ENCODE data around the gene LARGE1. TPM values are rescaled to one million over a fixed set of nuclear protein-coding genes. Genes with fewer than 3 reads are reported as not detected.
A peak's percentile ranks its signal among the peaks of the same experiment; 100 is the strongest.

The LARGE1 gene
- total RNA-seq, 1 donor from 2014 or later: 29.5 TPM

DNA sequence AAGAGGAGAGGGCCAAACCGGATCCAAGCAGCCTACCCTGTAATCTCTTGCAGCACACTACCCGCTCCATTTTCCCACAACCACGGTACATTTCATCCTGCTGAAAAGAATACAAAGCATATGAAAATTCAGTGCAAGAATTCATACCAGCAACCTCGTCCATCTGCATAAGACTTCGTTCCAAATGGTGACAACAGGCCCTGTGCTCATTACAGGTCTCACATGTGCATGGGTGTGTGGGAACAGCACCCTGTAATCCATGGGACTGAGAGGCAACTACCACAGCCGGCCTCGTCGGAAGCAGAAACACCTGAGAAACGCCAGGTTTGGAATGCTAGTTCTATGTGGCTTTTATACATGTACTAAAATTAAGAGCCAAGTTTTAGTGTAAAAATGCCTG, 52.3 kb downstream of the LARGE1 start:
- intact Hi-C loops (cut with DNase I): no loop called here
- no peak for DNase-seq (ENCODE audit: extremely low spot score in 2 of 2)
- H3K4me3 ChIP-seq: no peak overlapping the region
- no peaks in the 10 kb centered on the region for H3K27me3 ChIP-seq
- H3K4me1 ChIP-seq: peaks cover 32% of the 10 kb centered on the region
- H3K9me3 ChIP-seq: no peaks in the 10 kb centered on the region
- TF ChIP-seq POLR2AphosphoS5 (IDR thresholded peaks at IDR 0.05; ENCODE audit: insufficient read depth in 1 of 2, low read depth in 1 of 2): no peak
- TF ChIP-seq, protein P1, sequence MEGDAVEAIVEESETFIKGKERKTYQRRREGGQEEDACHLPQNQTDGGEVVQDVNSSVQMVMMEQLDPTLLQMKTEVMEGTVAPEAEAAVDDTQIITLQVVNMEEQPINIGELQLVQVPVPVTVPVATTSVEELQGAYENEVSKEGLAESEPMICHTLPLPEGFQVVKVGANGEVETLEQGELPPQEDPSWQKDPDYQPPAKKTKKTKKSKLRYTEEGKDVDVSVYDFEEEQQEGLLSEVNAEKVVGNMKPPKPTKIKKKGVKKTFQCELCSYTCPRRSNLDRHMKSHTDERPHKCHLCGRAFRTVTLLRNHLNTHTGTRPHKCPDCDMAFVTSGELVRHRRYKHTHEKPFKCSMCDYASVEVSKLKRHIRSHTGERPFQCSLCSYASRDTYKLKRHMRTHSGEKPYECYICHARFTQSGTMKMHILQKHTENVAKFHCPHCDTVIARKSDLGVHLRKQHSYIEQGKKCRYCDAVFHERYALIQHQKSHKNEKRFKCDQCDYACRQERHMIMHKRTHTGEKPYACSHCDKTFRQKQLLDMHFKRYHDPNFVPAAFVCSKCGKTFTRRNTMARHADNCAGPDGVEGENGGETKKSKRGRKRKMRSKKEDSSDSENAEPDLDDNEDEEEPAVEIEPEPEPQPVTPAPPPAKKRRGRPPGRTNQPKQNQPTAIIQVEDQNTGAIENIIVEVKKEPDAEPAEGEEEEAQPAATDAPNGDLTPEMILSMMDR (IDR thresholded peaks at IDR 0.05): no peak
- H3K36me3 ChIP-seq: no peaks in the 10 kb centered on the region
- peak overlapping the region; percentile 79 for H3K27ac ChIP-seq

DNA sequence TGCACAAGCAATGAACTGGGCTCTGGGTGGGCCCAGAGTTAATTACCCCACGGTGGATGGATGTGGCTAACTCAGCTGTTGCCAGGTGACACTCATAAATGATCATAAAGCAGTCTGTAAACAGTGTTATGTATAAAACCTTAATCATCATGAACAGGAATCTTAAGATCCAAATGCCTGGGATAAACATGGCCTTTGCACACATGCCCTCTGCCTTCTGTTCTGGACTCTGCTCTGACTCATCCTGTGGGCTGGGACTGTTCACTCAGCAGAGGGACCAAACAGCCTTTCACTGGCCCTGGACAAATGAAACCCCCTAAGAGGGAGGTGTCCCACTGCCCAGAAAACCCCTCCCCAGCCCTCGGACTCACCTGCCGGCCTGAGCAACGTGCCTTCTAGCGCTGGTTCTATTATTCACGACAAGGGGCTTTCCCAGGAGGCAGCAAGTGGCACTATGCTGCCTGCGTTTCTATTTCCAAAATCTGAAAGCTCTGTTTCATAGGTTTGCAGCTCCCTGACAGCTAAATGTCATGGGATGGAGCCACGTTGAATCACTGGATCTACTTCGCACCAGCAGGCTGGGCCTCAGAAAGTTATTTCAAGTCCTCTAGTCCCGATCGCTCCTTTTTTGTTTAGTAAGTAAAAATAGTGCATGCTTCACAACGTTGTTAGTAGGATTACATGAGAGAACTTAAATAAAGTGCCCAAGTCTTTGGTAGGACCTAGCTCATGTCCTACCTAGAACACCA, 53.0 kb downstream of the LARGE1 start:
- Histone ChIP-seq H3K4me3 (no peak overlapping the region), H3K27me3 (no peaks in the 10 kb centered on the region), H3K36me3 (no peaks in the 10 kb centered on the region), H3K27ac (peak overlapping the region; percentile 79), H3K9me3 (no peaks in the 10 kb centered on the region), H3K4me1 (peaks cover 31% of the 10 kb centered on the region)
- peak in 1 of 2 donors; percentile 52 for TF ChIP-seq POLR2AphosphoS5 (IDR thresholded peaks at IDR 0.05; ENCODE audit: insufficient read depth in 1 of 2, low read depth in 1 of 2)
- TF ChIP-seq POLR2A (IDR thresholded peaks at IDR 0.05): no peak
- TF ChIP-seq, protein P1 (IDR thresholded peaks at IDR 0.05): no peak
- intact Hi-C loops (cut with DNase I): no loop called here
- DNase-seq (ENCODE audit: extremely low spot score in 2 of 2): no peak

DNA sequence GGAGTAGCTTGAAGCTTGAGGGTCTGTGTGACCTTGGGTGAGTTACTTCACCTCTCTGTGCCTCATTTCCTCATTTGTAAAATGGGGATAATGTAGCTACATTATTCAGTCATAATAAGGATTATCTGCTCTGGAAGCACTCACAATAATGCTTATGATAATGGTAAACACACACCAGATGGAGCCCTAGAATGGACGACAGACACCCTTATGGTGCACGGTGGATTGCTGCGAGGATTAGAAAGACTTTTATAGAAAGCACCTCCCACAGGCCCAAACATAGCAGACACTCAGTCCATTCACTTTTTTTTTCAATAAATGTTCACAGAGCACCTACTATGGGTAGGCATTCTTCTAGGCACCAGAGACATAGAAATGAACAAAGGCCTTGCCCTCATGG, 53.8 kb downstream of the LARGE1 start:
- Histone ChIP-seq H3K27me3 (no peaks in the 10 kb centered on the region), H3K27ac (peak overlapping the region; percentile 79), H3K9me3 (no peaks in the 10 kb centered on the region), H3K36me3 (no peaks in the 10 kb centered on the region), H3K4me1 (peaks cover 31% of the 10 kb centered on the region), H3K4me3 (no peak overlapping the region)
- no peak for DNase-seq (ENCODE audit: extremely low spot score in 2 of 2)
- intact Hi-C loops (cut with DNase I): no loop called here
- TF ChIP-seq POLR2AphosphoS5 (IDR thresholded peaks at IDR 0.05; ENCODE audit: insufficient read depth in 1 of 2, low read depth in 1 of 2): no peak
- no peak for TF ChIP-seq POLR2A (IDR thresholded peaks at IDR 0.05)
- TF ChIP-seq, protein P1 (IDR thresholded peaks at IDR 0.05): no peak

DNA sequence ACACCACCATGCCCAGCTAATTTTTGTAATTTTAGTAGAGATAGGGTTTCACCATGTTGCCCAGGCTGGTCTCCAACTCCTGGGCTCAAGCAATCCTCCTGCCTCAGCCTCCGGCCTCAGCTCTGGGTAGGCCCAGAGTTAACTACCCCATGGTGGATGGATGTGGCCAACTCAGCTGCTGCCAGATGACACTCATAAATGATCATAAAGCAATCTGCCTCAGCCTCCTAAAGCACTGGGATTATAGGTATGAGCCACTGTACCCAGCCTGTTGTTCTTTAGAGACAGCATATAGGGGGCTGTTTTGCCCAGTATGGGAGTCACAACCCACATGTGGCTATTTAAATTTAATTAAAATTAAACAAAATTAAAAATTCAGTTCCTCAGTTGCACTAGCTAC, 54.3 kb downstream of the LARGE1 start:
- no peak overlapping the region for H3K4me3 ChIP-seq
- no peak for DNase-seq (ENCODE audit: extremely low spot score in 2 of 2)
- H3K27me3 ChIP-seq: no peaks in the 10 kb centered on the region
- H3K9me3 ChIP-seq: no peaks in the 10 kb centered on the region
- peak overlapping the region; percentile 79 for H3K27ac ChIP-seq
- H3K36me3 ChIP-seq: no peaks in the 10 kb centered on the region
- no peak for TF ChIP-seq POLR2AphosphoS5 (IDR thresholded peaks at IDR 0.05; ENCODE audit: insufficient read depth in 1 of 2, low read depth in 1 of 2)
- no peak for TF ChIP-seq POLR2A (IDR thresholded peaks at IDR 0.05)
- TF ChIP-seq, protein P1 (IDR thresholded peaks at IDR 0.05): no peak
- peaks cover 31% of the 10 kb centered on the region for H3K4me1 ChIP-seq
- intact Hi-C loops (cut with DNase I): no loop called here

DNA sequence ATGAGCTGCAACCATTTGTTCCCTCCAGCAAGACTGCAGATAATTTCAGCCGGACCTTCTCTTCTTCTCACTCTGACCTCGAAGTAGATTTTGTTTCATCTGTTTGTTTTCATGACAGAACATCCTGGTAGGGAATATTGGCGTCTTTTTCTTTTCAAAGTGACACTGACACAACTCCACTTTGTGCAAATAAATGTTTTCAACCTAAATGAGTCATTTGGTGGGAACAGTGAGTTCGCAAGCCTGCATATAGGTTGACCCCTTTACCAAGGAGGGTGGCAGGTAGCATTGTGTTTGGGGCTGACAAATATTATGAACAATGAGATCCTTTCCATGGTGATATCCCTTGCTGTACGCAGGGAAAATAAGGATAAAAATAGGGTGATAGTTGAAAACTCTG, 55.0 kb downstream of the LARGE1 start:
- H3K4me3 ChIP-seq: no peak overlapping the region
- TF ChIP-seq POLR2A (IDR thresholded peaks at IDR 0.05) (no peak), POLR2AphosphoS5 (IDR thresholded peaks at IDR 0.05; ENCODE audit: insufficient read depth in 1 of 2, low read depth in 1 of 2) (no peak)
- TF ChIP-seq, protein P1 (IDR thresholded peaks at IDR 0.05): no peak
- DNase-seq (ENCODE audit: extremely low spot score in 2 of 2): no peak
- no peaks in the 10 kb centered on the region for H3K27me3 ChIP-seq
- intact Hi-C loops (cut with DNase I): no loop called here
- peak overlapping the region; percentile 69 for H3K27ac ChIP-seq
- H3K9me3 ChIP-seq: no peaks in the 10 kb centered on the region
- peaks cover 31% of the 10 kb centered on the region for H3K4me1 ChIP-seq
- H3K36me3 ChIP-seq: no peaks in the 10 kb centered on the region
